WERI-Rb-1 (cell line): ENCODE data around the gene NPB.

Source experiments
- DNase-seq: peaks from one replicate; pipeline ENCODE4 v3.0.0-alpha.2; 2020
- H3K27ac ChIP-seq: fragments of 250-450 bp; sonication (Bioruptor Pico); 2 replicates; pipeline ENCODE4 v1.5.1; 2020; ENCODE audit warnings: mild to moderate bottlenecking, moderate library complexity
- H3K27me3 ChIP-seq: fragments of 250-450 bp; sonication (Bioruptor Pico); 2 replicates; pipeline ENCODE4 v1.5.1; 2021; ENCODE audit warnings: mild to moderate bottlenecking, low read depth, moderate library complexity; ENCODE audit not compliant: insufficient read depth, severe bottlenecking
- H3K36me3 ChIP-seq: fragments of 250-450 bp; sonication (Bioruptor Pico); 2 replicates; pipeline ENCODE4 v1.5.1; 2020; ENCODE audit warnings: mild to moderate bottlenecking, moderate library complexity
- H3K4me3 ChIP-seq: 2 replicates; pipeline ENCODE4 v1.5.1; 2011; ENCODE audit warnings: low read depth, mild to moderate bottlenecking, control low read depth, low read length
- H3K9me3 ChIP-seq: fragments of 250-450 bp; sonication (Bioruptor Pico); 2 replicates; pipeline ENCODE4 v1.5.1; 2021; ENCODE audit warnings: mild to moderate bottlenecking, moderate library complexity; ENCODE audit not compliant: severe bottlenecking
- TF ChIP-seq, protein P1 (sequence below): IDR thresholded peaks from 2 replicates; pipeline ENCODE4 v1.5.1; 2011; ENCODE audit warnings: low read depth, mild to moderate bottlenecking, control low read depth, inconsistent platforms, low read length

Gene NPB

GRCh38 chr17:81912441-81913309 is 10.6 kb downstream of the NPB start:
- no peak for DNase-seq
- H3K27ac ChIP-seq = no peak overlapping the region
- peaks cover 67% of the 10 kb centered on the region for H3K36me3 ChIP-seq
- H3K4me3 ChIP-seq = no peak overlapping the region
- TF ChIP-seq, protein P1, sequence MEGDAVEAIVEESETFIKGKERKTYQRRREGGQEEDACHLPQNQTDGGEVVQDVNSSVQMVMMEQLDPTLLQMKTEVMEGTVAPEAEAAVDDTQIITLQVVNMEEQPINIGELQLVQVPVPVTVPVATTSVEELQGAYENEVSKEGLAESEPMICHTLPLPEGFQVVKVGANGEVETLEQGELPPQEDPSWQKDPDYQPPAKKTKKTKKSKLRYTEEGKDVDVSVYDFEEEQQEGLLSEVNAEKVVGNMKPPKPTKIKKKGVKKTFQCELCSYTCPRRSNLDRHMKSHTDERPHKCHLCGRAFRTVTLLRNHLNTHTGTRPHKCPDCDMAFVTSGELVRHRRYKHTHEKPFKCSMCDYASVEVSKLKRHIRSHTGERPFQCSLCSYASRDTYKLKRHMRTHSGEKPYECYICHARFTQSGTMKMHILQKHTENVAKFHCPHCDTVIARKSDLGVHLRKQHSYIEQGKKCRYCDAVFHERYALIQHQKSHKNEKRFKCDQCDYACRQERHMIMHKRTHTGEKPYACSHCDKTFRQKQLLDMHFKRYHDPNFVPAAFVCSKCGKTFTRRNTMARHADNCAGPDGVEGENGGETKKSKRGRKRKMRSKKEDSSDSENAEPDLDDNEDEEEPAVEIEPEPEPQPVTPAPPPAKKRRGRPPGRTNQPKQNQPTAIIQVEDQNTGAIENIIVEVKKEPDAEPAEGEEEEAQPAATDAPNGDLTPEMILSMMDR = no peak
- H3K27me3 ChIP-seq = no peaks in the 10 kb centered on the region
- H3K9me3 ChIP-seq = no peaks in the 10 kb centered on the region

DNA sequence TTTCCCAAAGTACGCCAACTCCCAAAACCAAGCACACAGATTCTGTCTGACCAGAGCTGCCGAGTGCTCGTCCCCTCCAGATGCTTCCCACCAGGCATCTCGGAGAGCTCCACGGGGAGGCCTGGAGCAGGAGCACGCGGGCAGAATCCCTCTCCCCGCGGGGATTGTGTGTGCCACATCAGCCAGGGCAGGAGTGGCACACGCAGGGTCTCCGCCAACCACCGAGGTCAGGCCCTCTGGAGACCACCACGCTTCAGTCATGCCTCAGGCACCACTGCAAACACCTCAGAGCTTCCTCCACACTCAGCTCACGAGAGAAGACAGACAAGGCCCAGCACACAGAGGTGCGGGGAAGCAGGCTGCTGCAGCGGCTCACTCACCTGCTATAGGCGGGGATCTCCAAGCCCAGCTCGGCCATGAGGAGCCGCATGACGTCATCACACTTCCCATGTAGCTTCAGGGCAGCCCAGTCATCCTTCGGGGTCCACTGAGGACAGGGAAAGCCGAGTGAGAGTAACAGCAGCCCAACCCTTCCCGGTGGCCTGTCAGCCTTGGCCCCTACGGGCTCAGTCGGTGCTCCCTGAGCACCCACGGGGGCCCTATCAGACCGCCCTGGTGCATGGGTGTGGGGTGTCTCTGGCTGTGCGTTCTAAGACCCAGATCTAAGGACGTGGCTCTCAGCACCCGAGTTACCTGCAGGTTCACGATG is 11.5 kb downstream of the NPB start:
- no peak for DNase-seq
- Histone ChIP-seq H3K36me3 (peaks cover 59% of the 10 kb centered on the region), H3K9me3 (no peaks in the 10 kb centered on the region), H3K27ac (no peak overlapping the region), H3K27me3 (no peaks in the 10 kb centered on the region), H3K4me3 (no peak overlapping the region)
- TF ChIP-seq, protein P1 = no peak

DNA sequence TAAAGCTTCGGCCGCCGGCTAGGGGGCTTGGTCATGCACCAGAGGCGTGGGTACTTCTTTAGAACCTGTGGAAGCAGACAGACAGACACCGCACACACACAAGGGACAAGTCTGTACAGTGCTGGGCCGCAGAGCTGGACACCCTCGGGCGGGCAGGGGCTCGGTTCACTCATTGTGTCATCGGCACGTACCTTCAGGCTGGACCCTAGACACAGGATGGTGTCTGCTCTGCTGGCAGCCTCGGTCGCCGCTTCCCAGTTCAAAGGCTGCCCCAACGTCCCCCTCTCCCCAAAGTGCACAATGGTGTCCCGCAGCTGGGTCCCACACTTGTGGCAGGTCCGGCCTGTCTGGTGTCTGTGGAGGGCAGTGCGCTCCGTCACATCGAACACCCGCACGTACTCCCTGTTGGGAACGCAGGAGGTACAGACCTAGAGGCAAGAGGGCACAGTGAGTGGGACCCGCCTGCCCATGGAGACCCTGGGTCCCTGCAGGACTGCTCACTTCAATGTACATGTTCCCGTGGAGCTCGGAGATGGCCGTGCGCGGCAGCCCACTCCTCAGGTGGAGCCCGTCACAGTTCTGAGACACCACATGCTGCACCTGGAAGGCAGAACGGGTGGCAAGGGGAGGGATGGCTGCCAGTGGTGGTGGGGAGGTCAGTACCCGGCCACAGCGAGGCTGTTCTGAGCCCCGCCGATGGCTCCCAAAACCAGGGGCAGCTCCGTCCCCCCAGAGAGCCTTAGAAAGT is 12.2 kb downstream of the NPB start:
- Histone ChIP-seq H3K27ac (no peak overlapping the region), H3K36me3 (peaks cover 54% of the 10 kb centered on the region)

GRCh38 chr17:81915331-81915730 is 13.3 kb downstream of the NPB start:
- H3K36me3 ChIP-seq = peaks cover 64% of the 10 kb centered on the region
- H3K4me3 ChIP-seq = no peak overlapping the region
- TF ChIP-seq, protein P1 = no peak
- no peaks in the 10 kb centered on the region for H3K9me3 ChIP-seq
- H3K27me3 ChIP-seq = no peaks in the 10 kb centered on the region
- no peak overlapping the region for H3K27ac ChIP-seq
- DNase-seq = no peak

More for the DNA sequence above, 12.2 kb downstream of the NPB start:
- Histone ChIP-seq H3K27me3 (no peaks in the 10 kb centered on the region), H3K9me3 (no peaks in the 10 kb centered on the region), H3K4me3 (no peak overlapping the region)
- TF ChIP-seq, protein P1 = no peak
- no peak for DNase-seq

DNA sequence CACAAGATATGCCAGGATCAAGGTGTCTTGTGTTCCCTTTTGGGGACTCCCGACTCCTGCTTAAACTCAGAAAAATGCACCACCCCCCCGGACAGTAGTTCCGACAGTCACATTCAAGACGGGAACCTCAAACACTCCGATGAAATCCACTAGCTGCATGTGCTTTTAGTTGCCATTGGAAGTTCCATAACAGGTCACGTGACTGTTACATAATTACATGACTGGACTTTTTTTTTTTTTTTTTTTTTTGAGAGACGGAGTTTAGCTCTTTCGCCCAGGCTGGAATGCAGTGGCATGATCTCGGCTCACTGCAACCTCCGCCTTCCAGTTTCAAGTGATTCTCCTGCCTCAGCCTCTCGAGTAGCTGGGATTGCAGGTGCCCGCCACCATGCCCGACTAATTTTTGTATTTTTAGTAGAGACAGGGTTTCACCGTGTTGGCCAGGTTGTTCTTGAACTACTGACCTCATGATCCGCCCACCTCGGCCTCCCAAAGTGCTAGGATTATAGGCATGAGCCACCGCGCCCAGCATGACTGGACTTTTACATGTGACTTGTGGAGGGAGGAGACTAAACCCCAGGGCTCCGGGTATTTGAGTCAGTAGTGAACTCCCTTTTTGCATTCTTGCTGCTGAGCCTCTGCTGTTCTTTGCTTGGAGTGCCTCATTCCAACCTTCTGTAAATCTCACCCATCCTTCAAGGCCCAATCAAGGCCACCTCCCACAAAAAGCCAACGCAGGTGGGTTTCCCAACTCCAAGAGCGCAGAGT is 14.4 kb downstream of the NPB start:
- Histone ChIP-seq H3K36me3 (peaks cover 73% of the 10 kb centered on the region), H3K9me3 (no peaks in the 10 kb centered on the region), H3K27ac (no peak overlapping the region), H3K27me3 (no peaks in the 10 kb centered on the region), H3K4me3 (no peak overlapping the region)
- TF ChIP-seq, protein P1 = no peak
- DNase-seq = no peak
